ENCODE data around the gene PCMTD2. TPM values are rescaled to one million over a fixed set of nuclear protein-coding genes. Genes with fewer than 3 reads are reported as not detected.

The PCMTD2 gene
- total and polyA plus RNA-seq, 2 of the 13 experiments (the other 11 are each of a cell fraction or from before 2014, with no cell fraction given) = 47.0 to 76.9 TPM

GRCh38 chr20:64220891-64221527, 34.5 kb upstream of the PCMTD2 start (continued):
- no peak for TF ChIP-seq GRHL1 (CRISPR knock-in tag; conservative IDR thresholded peaks at IDR 0.05)
- peak; percentile 82 for TF ChIP-seq TEAD3 (CRISPR knock-in tag; optimal IDR thresholded peaks at IDR 0.05; ENCODE audit: borderline replicate concordance)
- no peak for TF ChIP-seq ZNF784 (CRISPR knock-in tag; IDR thresholded peaks at IDR 0.05; ENCODE audit: borderline replicate concordance)
- peak; percentile 53; the same call in 1 of the 2 replicates for TF ChIP-seq ZBTB34 (CRISPR knock-in tag; IDR thresholded peaks at IDR 0.05)
- peak; percentile 39; the same call in 1 of the 2 replicates for TF ChIP-seq ARNTL (CRISPR knock-in tag; IDR thresholded peaks at IDR 0.05)
- TF ChIP-seq PBX3 (CRISPR knock-in tag; IDR thresholded peaks at IDR 0.05; ENCODE audit: borderline replicate concordance) = no peak
- TF ChIP-seq RXRA (CRISPR knock-in tag; IDR thresholded peaks at IDR 0.05) = peak; percentile 89
- no peak for TF ChIP-seq STAT6 (CRISPR knock-in tag; IDR thresholded peaks at IDR 0.05; ENCODE audit: borderline replicate concordance)
- no peak for TF ChIP-seq MYNN (CRISPR knock-in tag; IDR thresholded peaks at IDR 0.05; ENCODE audit: low read depth)
- TF ChIP-seq XBP1 (CRISPR knock-in tag; IDR thresholded peaks at IDR 0.05) = no peak
- no peak for TF ChIP-seq SIX4 (CRISPR knock-in tag; IDR thresholded peaks at IDR 0.05)
- TF ChIP-seq RCOR2 (CRISPR knock-in tag; IDR thresholded peaks at IDR 0.05) = no peak
- TF ChIP-seq REL (CRISPR knock-in tag; conservative IDR thresholded peaks at IDR 0.05) = no peak
- TF ChIP-seq HNRNPK (IDR thresholded peaks at IDR 0.05; ENCODE audit: low read depth, low read length, poor library complexity, severe bottlenecking) = no peak
- TF ChIP-seq SIX1 (CRISPR knock-in tag; IDR thresholded peaks at IDR 0.05; ENCODE audit: borderline replicate concordance) = no peak
- TF ChIP-seq BHLHE40 (IDR thresholded peaks at IDR 0.05; ENCODE audit: low read length) = no peak
- no peak for TF ChIP-seq PHF8 (CRISPR knock-in tag; IDR thresholded peaks at IDR 0.05)
- no peak for TF ChIP-seq CREM (IDR thresholded peaks at IDR 0.05)
- no peak for TF ChIP-seq CREM (CRISPR knock-in tag; IDR thresholded peaks at IDR 0.05)
- no peak for TF ChIP-seq ZBTB33 (CRISPR knock-in tag; IDR thresholded peaks at IDR 0.05)
